DMS114 treated with DMSO at 0.1 percent for 48 hours (cell line): ENCODE results near the gene THBS1.

Experiments
- DNase-seq: peaks from one replicate; lab custom pipeline; 2025; ENCODE audit not compliant: unreplicated experiment; lab: John Stamatoyannopoulos, UW

The THBS1 gene

DNA sequence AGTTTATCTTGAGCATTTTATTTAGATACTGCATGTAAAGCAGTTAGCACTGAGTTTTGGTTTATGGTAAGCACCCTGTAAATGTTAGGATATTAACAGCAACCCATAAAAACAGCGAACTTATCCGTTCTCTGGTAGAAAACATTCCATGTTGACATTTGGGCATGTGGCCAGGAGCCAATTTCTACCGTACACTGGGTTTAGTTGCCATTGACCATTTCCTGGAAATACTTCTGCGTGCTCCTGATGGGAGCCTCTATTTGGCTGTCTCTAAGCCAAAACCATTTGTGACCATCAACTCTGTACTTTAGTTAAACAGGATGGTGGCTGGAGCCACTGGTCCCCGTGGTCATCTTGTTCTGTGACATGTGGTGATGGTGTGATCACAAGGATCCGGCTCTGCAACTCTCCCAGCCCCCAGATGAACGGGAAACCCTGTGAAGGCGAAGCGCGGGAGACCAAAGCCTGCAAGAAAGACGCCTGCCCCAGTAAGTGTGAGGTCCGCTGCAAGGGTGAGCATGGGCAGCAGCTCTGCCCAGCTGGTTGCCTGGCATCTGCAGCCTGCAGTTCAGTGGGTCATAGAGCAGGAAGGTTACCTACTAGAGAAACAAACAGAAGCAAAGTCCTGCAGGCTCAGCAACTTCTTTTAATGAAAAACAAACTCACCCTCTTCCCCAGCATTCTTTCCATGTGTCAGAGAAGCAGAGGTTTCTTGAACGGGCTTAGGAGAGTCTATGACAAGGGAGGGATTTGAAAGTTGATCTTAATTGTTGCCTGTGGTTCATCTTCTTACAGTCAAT lies 7.1 kb downstream of the THBS1 start:
- no peak for DNase-seq

GRCh38 chr15:39588531-39589192 lies 7.8 kb downstream of the THBS1 start:
- DNase-seq: no peak

DNA sequence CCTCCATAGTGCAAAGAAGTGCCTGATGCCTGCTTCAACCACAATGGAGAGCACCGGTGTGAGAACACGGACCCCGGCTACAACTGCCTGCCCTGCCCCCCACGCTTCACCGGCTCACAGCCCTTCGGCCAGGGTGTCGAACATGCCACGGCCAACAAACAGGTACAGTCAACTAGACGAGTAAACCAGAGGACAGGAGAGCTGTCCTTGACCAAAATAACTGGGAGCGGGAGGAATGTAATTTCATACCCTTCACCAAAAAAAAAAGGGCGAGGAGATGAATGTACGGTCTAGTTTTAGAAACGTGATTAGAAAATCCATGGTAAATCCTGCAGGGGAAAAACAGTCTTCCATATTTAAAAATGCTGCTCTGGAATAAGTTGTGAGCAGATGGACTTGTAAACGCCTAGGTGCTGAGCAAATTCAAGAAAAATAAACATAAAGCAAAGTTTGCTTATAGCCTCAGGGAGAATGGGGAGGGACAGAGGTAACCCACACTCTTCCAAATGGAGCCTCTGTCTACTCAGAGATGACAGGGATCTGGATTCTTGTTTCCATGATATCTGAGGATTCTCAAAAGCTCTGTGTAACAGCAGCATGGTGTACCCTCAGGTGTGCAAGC lies 8.4 kb downstream of the THBS1 start:
- DNase-seq: no peak

- DNase-seq: no peak
Measured at GRCh38 chr15:39589815-39590644, 9.2 kb downstream of the THBS1 start.

DNA sequence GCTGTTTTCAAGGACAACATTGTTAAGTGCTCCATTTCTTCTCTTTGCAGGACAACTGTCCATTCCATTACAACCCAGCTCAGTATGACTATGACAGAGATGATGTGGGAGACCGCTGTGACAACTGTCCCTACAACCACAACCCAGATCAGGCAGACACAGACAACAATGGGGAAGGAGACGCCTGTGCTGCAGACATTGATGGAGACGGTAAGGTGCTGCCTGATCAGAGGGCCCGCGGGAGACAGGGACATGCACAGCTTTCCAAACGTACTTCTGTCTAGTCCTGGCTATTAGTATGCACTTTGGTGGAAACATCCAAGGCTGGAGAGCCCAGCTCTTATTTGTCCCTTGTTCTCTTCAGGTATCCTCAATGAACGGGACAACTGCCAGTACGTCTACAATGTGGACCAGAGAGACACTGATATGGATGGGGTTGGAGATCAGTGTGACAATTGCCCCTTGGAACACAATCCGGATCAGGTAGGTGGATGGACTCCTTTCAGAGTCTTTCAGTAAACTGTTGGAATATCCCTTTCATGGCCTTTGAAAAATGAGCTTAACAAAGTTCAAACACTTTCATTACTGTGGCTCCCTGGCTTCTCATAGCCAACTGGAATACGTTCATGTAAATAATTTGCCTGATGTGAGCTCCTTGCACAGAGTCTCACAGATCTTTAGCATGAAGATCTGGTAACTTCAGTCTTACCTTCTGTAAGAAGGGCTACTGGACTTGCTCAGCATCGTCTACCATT lies 10.4 kb downstream of the THBS1 start:
- no peak for DNase-seq

- DNase-seq: no peak
Measured at GRCh38 chr15:39591896-39592315, 11.0 kb downstream of the THBS1 start.

- no peak for DNase-seq
Measured at GRCh38 chr15:39592500-39592899, 11.6 kb downstream of the THBS1 start.

DNA sequence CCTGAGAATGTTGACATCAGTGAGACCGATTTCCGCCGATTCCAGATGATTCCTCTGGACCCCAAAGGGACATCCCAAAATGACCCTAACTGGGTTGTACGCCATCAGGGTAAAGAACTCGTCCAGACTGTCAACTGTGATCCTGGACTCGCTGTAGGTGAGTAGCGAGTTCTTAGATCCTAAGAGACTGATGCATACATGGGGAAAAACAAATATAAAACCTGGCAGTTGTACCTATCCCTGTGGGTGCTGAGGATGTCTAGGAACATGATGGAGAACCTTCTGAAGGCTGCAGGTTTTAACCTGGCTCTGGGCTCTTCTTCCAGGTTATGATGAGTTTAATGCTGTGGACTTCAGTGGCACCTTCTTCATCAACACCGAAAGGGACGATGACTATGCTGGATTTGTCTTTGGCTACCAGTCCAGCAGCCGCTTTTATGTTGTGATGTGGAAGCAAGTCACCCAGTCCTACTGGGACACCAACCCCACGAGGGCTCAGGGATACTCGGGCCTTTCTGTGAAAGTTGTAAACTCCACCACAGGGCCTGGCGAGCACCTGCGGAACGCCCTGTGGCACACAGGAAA lies 12.3 kb downstream of the THBS1 start:
- DNase-seq: no peak

- no peak for DNase-seq
Measured at GRCh38 chr15:39593656-39594445, 13.0 kb downstream of the THBS1 start.

DNA sequence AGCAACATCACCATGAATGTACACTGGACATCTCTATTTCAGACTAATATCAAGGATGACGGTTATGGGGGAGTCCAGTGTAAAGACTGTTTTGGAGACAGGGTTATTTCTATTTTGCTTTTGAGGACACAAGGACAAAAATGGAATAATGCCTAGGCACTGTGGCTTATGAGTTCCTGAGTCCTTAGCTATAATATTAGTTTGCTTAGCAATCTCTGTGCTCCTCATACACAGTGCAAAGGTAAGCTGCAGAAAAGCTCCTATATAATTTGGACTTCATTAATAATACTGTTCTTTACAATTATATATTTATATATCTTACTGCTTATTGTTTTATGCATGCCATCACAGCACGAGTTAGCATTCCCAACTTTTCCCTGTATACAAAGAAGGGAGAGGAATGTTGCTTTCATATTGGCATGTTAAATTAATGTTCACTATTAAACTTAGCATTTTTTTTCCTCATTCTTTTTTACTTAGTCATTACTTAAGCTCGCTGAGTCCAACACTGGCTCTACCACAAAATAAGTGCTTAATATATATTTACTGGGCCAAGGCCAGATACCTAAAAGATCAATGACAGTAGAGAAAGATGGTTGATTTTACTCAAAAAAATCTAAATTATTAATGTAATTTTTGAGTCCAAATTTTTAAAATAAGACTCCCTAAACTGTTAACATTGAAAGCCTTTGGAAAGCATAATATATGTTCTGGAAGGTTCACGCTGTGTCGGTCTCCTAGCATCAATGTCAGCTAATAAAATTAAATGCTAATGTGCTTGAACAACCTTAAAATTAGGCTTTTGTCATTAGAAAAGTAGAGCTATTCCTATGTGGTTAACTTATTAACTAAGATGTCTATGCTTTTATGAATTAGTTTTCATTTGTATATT lies 13.8 kb downstream of the THBS1 start:
- no peak for DNase-seq

GRCh38 chr15:39595338-39596221 lies 14.7 kb downstream of the THBS1 start:
- DNase-seq: no peak

GRCh38 chr15:39596358-39597051 lies 15.6 kb downstream of the THBS1 start:
- DNase-seq: no peak

DNA sequence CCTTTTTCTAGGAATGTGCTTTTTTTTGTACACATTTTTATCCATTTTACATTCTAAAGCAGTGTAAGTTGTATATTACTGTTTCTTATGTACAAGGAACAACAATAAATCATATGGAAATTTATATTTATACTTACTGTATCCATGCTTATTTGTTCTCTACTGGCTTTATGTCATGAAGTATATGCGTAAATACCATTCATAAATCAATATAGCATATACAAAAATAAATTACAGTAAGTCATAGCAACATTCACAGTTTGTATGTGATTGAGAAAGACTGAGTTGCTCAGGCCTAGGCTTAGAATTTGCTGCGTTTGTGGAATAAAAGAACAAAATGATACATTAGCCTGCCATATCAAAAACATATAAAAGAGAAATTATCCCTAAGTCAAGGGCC lies 16.5 kb downstream of the THBS1 start:
- DNase-seq: no peak

DNA sequence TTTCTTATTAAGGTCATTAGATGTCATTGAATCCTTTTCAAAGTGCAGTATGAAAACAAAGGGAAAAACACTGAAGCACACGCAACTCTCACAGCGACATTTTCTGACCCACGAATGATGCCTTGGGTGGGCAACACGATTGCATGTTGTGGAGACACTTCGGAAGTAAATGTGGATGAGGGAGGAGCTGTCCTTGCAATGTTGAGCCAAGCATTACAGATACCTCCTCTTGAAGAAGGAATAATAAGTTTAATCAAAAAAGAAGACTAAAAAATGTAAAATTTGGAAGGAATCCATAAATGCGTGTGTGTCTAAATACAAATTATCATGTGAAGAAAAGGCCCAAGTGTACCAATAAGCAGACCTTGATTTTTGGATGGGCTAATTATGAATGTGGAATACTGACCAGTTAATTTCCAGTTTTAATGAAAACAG lies 16.9 kb downstream of the THBS1 start:
- DNase-seq: no peak

DNA sequence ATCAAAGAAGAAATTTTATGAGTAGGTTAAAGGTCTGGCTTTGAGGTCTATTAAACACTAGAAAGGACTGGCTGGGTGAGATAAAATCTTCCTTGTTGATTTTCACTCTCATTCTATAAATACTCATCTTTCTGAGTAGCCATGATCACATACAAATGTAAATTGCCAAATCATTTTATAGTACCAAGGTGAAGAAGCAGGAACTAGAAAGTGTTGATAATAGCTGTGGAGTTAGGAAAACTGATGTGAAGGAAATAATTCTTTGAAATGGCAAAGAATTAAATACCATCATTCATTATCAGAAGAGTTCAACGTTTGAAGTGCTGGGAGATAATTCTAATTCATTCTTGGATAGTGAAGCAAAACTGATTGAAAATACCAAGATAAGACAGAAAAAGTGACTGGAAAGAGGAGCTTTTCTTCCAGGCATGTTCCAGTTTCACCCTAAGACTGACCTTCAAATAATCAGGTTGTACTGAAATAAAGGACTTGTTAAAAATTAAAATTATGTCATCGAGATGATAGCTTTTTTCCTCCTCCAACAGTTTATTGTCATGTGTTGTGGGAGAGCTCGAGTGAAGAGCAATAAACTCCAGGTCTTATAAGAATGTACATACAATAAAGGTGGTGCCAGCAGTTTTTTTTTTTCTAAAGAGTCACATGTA lies 17.4 kb downstream of the THBS1 start:
- DNase-seq: no peak
